Measurements from ENCODE around the gene AHSP.
"Not testable (repeated sequence)": the region's sequence is repeated elsewhere in the genome, so short reads cannot be mapped to it uniquely, and the experiment has no call there.

AHSP gene

DNA sequence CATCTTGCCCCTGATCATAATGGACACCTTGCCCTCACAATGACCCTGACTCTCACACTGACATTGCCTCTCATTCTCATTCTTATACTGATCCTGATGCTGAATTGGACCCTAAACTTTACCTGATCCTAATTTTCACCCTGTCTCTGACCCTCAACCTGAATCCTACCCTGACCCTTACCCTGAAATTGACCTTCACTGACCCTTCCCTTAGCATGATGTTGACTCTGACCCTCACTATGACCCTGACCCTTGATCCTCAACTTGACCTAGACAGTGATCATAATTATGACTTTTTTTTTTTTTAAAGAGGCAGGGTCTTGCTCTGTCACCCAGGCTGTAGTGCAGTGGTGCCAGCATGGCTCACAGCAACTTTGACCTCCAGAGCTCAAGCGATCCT lies 3.4 kb downstream of the AHSP start:
- DNase-seq (ENCODE audit: low spot score), result no peak

GRCh38 chr16:31532120-31532519 lies 4.4 kb downstream of the AHSP start:
- no peak for DNase-seq (ENCODE audit: low spot score)

DNA sequence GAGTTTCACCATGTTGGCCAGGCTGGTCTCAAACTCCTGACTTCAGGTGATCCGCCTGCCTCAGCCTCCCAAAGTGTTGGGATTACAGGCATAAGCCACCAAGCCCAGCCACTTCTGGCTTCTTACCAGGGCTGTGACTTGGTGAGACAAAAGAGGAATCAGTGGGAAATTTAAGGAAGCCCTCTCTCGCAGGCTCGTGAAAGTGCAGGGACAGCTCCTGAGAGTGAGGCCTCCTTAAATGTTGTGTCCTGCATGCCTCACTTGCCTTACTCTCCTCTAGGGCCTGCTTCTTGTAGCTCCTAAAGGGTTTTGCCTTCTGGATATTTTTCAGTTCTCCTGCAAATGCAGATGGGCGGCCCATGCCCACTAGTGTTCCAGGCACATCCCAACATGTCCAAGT lies 5.2 kb downstream of the AHSP start:
- no peak for DNase-seq (ENCODE audit: low spot score)

GRCh38 chr16:31535737-31536136 lies 8.0 kb downstream of the AHSP start:
- DNase-seq (ENCODE audit: low spot score), result no peak

DNA sequence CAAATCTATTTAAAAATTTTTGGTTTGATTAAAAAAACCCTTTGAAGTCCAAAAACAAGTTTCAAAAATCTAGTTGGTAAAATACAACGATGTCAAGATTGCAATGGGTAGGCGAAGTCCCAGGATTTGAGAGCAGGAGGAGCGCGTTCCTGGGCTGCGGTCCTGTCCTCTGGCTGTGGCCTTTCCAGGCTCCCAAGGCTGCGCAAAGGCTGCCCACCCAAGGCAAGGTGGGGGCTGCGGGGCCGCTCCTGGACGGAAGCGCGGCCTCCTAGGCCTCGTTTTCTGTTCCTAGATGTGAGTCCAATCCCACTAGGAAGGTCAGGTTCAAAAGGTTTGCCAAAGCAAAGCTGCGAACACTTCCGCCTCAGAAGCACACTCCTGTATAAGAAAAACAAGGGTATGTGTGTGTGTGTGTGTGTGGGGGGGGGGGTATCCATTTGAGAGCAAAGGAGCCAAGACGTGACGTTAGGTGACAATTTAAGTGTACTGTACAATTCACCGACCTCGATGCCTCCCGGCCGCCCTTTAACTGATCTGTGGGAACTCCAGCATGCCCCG lies 9.2 kb downstream of the AHSP start:
- no peak for DNase-seq (ENCODE audit: low spot score)

GRCh38 chr16:31537362-31538242 lies 9.9 kb downstream of the AHSP start:
- no peak for DNase-seq (ENCODE audit: low spot score)

GRCh38 chr16:31538243-31538598 lies 10.5 kb downstream of the AHSP start:
- DNase-seq (ENCODE audit: low spot score), result not testable (repeated sequence)

GRCh38 chr16:31539762-31540161 lies 12.1 kb downstream of the AHSP start:
- DNase-seq (ENCODE audit: low spot score), result not testable (repeated sequence)

GRCh38 chr16:31542763-31543162 lies 15.1 kb downstream of the AHSP start:
- no peak for DNase-seq (ENCODE audit: low spot score)

DNA sequence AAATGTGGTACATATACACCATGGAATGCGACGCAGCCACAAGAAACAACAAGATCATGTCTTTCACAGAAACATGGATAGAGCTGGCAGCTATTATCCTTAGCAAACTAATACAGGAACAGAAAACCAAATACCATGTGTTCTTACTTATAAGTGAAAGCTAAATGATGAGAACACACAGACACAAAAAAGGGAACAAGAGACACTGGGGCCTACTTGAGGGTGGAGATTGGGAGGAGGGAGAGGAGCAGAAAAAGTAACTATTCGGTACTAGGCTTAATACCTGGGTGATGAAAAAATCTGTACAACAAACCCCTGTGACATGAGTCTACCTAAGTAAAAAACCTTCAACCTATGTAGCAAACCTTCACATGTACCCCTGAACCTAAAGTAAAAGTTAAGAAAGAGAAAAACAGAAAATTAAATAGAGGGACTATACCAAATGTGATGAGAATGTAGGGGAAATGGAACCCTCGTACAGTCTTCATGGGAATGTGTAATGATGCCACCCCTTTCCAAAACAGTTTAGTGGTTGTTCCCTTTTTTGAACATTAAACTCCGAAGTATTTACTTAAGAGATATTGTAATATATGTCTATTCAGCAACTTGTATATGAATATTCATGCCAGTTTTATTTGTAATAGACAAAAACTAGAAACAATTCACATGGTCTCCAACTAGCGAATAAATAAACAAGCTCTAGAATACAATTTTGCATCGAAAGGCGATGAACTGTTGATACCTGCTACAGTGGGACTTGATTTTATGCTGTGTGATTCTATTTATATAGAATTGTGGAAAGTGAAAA lies 33.9 kb downstream of the AHSP start:
- no peak for DNase-seq (ENCODE audit: low spot score)

DNA sequence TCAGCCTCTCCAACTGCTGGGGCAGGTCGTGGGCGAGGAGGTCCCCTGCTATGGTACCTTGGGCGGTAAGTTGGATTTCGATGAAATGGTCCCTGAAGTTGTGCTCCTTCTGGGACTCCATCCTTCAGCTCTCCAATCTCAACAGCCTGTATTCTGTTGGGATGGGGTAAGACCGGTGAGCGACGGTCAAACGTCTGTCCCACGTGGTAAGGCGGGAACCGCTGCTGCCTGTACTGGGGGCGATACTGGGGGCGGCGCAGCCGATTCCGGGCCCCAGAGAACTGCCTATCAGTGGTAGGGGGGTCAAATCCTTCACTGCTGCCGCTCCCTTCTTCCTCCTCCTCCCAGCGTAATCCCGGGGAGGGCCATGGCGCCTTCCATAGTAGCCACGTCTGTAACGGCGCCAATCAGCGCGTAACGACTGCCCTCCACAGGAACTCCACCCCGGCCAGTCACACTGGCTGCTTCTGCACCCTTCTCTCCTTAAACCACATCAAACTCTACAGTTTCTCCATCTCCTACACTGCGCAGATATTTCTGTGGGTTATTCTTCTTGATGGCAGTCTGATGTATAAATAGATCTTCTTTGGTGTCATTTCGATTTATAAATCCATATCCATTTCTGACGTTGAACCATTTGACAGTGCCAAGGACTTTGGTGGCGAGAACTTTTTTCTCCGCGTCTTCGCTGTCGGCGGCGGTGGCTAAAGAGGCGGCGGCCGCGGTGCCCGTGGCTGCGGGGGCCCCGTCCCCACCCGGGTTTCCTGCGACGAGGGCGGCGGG lies 41.1 kb downstream of the AHSP start:
- DNase-seq (ENCODE audit: low spot score), result no peak

DNA sequence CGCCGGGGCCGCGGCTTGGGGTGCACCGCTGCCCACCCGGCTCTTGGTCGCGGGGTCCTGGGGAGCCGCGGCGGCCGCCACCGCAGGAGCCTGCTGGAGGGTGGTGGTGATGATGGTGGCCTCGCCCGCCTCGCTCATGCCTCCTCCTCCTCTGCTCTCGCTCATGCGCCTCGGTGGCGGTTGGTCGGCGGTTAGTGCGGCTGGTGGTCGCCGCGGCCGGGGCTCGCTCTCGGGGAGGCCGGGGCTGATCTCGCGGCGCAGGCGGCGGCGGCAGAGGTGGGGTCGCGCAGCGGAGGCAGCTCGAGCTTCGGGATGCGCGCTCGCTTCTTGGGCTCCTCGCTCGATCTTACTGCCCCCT lies 41.6 kb downstream of the AHSP start:
- no peak for DNase-seq (ENCODE audit: low spot score)

- no peak for DNase-seq (ENCODE audit: low spot score)
These were observed 45.1 kb downstream of the AHSP start for GRCh38 chr16:31572821-31573220.

DNA sequence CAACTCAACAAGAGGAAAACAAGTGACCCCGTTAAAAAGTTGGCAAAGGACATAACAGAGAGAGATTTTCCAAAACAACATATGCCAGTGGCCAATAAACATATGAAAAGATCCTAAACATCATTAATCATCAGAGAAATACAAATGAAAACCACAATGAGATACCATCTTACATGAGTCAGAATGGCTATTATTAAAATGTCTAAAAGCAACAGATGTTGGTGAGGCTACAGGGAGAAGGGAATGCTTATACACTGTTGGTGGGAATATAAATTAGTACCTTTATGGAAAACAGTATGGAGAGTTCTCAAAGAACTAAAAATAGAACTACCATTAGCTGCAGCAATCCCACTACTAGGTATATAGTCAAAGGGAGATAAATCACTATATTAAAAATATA lies 46.5 kb downstream of the AHSP start:
- not testable (repeated sequence) for DNase-seq (ENCODE audit: low spot score)

DNA sequence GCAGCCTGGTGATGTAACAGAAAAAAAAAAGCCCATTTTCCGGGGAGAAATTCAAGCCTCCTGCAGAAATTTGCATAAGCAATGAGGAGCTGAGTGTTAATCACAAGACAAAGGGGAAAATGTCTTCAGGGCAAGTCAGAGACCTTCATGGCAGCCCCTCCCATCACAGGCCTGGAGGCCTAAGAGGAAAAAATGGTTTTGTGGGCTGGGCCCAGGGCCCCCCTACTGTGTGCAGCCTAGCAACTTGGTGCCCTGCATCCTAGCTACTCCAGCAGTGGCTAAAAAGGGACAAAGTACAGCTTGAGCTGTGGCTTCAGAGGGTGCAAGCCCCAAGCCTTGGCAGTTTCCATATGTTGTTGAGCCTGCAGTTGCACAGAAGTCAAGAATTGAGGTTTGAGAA lies 49.7 kb downstream of the AHSP start:
- no peak for DNase-seq (ENCODE audit: low spot score)
